HG03460 (cell line): ENCODE data around the gene LRRC43.
"Not testable (repeated sequence)": the region's sequence is repeated elsewhere in the genome, so short reads cannot be mapped to it uniquely, and the experiment has no call there.

Experiments used
- ATAC-seq: cut with Tn5 transposase; IDR thresholded peaks from one replicate; pipeline ENCODE4 v1.9.1; 2021; ENCODE audit not compliant: unreplicated experiment

LRRC43 gene

DNA sequence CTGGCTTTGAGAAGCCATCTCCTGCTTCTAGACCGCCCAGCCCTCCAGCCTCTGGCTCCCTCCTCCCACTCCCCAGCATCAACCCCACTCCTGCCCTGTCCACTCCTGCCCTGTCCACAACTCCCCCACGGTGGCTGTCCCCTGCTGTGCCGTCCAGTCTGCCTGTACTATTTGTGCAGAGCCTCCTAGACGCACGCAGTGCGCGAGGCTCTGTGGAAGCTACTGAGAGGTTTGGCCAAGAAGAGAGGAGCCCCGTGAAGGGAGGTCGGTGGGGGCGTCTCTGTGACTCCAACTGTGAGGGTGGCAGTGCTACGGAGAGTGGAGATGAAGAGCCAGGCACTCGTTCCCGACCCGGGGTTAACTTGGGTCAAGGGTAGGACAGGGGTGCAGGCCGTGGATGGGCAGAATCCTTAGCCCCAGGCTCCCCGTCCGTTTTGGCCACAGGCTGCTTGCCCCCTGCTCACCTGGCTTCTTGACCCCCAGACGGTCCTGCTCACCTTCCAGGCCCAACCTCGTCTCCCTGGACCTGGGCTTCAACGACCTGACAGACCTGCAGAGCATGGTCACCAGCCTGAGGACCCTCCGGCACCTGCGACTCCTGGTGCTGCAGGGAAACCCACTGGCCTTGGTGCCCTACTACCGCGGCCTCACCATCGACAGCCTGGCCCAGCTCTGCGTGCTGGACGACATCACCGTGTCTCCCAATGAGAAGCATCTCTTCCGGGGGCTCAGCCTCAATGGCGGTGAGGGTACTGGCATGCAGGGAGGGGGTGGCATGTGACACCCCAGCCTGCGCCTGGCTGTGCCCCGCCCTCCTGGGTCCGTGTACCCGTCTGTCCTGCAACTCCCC is 6.9 kb downstream of the LRRC43 start:
- ATAC-seq, result no peak

DNA sequence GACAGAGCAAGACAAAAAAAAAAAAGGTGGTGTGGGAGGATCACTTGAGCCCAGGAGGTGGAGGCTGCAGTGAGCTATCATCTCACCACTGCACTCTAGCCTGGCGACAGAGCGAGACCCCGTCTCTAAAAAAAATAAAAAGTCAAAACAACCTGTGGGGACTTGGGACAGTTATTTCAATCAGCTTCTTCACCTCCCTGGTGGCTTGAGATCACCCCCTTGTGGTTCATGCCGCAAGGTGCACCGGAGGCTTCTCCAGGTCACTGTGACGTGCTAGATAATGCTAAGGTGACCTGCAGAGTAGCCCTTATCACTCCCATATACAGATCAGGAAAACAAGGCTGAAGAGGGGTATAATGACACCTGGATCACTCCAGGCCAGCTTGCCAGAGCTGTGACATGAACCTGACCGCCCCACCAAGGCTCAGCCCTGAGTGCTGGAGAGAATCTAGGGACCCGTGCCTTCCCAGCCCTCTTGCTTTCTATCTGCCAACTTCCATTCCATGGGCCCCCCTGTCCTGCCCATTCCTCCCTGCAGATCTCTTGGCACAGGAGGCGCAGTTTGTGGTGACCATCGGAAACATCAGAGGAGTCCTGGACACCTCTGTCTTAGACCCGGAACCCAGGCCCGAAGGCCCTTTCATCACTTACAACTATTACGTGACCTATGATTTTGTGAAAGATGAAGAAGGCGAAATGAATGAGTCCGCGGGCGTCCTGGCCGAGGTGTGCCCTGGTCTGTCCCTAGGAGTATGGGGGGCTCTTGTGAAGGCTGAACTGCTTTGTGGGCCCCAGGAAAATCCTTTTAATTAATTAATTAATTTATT is 8.1 kb downstream of the LRRC43 start:
- ATAC-seq, result no peak

DNA sequence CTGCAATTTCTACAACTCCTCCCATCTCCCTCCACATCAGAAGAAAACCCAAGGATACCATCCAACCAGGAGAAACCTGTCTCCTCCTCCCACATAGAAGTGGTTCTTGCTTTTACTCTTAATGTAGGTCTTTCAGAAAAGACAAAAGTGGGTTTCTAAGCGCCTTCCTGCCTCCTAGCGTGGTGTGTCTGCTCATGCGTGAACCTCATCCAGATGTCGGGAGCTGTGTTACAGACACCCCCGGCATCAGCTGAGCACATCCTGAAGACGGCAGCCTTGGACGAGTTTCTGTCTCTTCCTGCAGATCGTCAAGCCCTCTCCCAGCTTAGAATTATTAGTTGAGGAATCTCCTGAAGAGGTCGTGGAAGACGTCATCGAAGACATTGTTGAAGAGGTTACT is 9.5 kb downstream of the LRRC43 start:
- no peak for ATAC-seq

DNA sequence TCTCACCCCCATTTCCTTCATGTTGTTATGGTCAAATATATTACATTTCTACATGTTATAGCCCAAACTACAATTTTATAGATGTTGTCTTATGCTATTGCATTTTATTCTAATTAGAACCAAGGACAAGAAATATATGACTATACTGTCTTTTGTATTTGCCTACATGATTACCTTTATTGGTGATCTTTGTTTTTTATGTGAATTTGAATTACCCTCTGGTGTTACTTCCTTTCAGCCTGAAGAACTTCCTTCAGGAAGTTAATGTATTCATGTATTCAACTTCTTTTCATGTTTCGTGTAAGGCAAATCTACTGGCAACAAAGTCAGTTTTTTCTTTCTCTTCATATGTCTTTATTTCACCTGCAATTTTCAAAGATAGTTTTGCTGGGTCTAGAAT is 11.9 kb downstream of the LRRC43 start:
- no peak for ATAC-seq

DNA sequence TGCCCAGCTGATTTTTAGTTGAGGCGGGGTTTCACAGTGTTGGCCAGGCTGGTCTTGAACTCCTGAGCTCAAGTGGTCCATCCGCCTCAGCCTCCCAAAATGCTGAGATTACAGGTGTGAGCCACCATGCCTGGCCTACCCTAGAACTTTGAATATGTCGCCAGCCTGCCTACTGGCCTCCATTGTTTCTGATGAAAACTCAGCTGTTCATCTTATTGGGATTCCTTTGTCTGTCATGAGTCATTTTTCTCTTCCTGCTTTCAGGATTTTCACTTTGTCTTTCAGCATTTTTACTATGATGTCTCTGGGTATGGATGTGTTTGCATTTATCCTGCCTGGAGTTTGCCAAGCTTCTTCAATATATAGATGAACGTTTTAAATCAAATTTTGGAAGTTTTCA is 12.5 kb downstream of the LRRC43 start:
- no peak for ATAC-seq

DNA sequence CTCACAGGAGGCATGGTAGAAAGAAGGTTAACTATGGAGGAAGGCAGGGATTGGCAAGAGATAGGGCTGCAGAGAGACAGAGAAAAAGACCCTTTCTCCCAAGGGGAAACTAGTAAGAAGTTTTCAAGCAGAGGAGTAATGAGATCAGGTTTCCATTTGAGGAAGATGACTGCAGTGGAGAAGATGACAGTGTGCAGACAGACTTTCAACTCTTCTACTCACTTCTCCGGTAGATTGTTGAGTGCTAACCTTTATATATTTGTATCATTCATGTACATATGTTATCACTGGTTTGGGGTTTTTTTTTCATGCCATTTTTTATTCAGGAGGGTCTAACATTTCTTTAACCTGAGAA is 14.7 kb downstream of the LRRC43 start:
- ATAC-seq, result no peak

DNA sequence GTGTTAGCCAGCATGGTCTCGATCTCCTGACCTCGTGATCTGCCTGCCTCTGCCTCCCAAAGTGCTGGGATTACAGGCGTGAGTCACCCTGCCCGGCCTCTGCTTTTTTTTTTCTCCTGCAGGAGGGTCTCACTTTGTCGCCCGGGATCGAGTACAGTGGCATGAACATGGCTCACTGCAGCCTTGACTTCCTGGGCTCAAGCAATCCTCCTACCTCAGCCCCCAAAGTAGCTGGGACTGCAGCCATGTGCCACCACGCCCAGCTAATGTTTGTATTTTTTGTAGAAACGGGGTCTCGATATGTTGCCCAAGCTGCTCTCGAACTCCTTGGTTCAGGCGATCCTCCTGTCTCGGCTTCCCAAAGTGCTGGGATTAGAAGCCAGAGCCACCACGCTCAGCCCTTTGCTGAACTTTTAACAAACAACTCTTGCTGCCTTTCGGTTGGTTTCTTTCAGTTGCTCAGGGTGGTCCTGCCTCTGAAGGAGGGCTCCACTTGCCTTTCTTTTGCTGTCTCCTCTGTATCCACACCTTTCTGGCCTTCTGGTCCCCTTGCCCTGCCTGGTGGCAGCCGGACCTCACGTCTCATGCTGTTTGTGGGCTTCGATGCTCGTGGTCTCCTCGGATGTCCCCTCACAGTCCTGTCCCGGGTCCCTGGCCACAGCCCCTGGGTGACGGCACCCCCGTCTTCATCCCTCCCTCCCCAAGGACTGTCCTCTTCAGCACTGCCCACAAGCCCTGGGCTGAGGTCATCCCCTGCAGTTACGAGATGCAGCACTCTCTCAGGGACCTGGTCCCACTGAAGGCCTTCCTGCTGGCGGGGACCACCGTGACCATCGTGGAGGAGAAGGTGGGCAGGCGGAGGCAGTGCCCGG is 16.8 kb downstream of the LRRC43 start:
- no peak for ATAC-seq

DNA sequence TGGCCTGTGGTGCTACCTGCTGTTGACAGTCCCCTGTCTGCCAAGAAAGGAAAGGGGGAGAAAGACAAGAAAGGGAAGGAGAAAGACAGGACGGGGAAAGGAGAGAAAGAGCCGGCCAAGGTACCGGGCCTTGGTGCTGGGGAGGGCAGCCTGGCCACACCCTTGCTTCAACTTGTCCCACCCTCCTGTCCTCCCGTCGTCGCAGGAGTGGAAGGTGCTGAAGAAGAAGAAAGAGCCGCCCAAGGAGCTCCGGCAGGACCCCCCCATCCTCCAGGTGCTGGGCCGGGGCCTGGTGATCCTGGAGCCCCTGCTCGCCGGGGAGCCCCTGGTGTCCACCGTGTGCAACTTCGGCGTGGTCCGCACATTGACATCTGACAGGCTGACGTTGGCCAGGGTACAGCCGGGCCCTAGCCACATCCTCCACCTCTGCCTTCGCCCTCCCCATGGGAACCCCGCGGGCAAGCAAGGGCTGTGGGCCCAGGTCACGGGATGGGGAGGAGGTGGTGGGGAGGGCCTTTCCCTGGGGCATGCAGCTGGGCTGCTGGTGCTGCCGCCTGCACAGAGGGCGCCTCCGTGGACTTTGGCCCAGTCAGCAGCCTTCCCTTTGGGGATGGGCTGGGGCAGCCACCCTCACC is 17.7 kb downstream of the LRRC43 start:
- ATAC-seq, result no peak

DNA sequence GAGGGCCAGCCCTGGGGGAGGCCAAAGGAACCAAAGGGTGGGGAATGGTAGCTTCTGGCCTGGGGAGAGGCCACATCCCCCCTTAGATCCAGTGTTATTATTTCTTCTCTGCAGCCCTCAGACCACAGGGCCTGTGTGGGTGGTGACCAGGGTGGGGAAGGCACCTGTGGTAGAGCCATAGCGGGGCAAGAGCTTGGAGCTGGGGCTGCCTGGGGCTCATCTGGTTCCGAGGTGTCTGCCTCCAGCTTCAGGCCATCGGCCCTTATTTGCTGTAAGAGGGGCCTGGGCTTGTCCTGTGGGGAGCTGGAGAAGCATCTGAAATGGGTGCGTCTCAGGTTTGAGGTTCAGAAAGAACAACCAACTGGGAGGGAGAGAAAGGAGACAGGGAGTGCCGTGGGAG is 18.5 kb downstream of the LRRC43 start:
- ATAC-seq, result no peak

DNA sequence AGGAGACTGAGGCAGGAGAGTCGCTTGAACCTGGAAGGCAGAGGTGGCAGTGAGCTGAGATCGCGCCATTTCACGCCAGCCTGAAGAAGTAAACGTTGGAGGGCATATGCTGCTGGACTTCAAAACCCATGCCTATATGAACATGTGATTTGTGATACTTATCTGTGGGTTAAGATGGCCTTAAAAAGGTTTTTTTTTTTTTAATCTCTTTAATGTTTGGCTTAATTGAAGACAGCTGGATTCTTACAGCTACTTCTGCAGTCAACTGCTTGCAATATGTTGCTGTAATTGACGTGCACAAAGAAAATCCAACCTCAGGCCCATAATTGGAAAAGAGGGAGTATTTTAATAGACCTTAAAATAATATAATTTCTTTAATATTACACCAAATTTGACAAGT is 19.1 kb downstream of the LRRC43 start:
- ATAC-seq, result no peak

DNA sequence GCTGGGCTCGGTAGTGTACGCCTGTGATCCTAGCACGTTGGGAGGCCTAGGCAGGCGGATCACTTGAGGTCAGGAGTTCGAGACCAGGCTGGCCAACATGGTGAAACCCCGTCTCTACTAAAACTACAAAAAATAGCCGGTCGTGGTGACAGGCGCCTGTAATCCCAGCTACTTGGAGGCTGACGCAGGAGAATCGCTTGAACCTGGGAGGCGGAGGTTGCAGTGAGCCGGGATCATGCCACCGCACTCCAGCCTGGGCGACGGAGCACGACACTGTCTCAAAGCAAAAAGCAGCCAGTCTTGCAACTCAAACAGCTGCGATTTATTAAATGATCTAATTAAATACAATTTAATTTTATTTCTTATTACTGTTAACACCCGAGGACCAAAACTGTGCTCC is 19.9 kb downstream of the LRRC43 start:
- ATAC-seq, result not testable (repeated sequence)

DNA sequence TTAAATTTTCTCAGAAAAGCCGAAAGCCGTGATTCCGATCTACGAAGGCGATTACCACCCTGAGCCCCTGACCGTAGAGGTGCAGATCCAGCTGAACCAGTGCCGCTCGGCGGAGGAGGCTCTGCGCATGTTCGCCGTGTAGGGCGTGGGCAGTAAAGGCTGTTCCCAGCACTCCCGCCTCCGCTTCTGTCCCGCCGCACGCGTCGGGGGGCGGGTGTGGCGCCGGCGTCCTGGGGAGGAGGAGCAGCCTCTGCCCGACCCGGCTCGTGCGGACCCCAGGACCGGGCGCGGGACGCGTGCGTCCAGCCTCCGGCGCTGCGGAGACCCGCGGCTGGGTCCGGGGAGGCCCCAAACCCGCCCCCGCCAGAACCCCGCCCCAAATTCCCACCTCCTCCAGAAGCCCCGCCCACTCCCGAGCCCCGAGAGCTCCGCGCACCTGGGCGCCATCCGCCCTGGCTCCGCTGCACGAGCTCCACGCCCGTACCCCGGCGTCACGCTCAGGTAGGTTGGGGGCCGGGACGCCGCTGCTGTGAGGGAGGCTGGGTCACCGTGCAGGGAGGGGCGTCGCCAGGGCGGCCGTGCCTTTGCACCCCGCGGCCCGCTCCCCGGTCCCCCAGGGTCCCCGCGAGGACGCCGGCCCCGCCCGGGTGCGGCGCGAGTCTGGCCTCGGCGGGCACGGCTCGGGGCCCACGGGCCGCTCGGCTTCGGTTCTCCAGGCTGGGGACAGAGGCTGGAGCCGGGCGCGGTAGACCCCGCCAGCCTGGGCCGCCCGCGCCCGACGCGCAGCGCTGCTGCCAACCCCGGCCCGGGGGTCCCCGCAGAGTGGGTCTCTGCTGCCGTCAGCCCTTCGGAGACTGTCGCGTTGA is 20.6 kb downstream of the LRRC43 start, which contains the start of gene B3GNT4:
B3GNT4 (plus strand) TSS at position 409 of the 866 bp plus-strand sequence. CDS start 910 bp downstream, outside the sequence.
- no peak for ATAC-seq

DNA sequence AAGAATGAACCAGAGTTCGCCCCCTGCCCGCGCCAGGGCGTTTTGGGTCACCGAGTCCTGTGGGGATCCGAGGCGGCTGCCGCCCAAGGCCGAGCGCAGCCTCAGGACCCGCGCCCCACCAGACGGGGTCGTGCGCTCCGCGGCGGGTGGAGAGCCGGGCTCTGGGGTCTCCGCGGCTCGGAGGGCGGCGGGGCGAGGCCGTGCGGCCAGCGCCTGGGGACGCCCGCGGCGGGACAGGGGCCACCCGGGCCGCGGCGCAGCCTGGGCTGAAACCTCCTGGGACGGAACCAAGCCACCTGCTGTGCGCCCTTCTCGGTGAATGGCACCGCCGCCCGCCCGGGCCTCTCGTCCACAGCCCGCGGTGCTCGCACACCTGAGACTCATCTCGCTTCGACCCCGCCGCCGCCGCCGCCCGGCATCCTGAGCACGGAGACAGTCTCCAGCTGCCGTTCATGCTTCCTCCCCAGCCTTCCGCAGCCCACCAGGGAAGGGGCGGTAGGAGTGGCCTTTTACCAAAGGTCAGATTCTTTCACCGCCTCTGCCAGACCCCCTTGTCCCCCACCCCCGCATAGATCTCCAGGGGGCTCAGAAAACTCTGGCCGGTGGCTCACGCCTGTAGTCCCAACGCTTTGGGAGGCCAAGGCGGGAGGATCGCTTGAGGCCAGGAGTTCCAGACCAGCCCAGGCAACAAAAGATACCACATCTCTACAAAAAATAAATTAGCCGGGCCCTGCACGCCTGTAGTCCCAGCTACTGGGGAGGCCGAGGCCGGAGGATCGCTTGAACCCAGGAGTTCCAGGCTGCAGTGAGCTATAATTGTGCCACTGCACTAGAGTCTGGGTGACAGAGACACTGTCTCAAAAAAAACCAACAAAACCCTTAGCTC is 21.5 kb downstream of the LRRC43 start:
- no peak for ATAC-seq

DNA sequence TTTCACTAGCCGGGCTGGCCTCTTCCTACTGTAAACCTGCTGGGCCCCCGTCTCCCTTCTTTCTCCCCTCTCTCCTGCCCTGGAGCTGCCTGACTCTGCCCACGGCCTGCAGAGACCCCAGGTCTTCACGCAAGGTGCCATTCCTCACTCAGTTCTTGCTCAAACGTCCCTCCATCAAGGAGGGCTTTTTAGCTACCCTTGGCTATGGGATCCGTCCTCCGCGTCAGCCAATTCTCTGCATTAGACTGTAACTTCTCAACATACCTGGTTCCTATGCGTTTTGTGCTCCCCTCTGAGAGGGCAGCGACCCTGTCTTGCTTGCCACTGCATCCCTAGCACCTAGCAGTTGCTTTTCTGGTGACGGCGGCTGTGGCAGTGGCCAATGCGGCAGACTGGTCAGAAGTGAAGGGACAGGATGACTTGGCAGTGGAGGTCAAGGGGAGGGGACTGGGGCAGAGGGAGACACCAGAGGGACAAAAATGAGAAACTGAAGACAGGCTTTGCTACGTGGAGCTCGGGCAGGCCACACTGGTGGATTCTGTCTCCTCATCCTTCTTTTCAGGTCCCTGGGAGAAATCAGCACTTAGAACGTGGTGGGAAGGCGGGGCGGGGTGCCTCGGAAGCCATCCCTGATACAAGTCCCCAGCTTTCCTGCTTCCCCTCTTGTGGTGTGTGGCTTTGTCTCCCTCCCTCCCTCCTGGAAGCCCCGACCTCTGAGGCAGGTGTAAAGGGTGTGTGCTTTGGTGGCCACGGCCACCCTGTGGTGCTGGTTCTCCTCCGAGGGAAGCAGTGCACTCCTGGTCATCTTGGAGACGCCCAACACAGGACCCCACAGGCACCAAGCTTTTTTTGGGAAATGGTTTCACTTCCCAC is 22.4 kb downstream of the LRRC43 start:
- no peak for ATAC-seq

DNA sequence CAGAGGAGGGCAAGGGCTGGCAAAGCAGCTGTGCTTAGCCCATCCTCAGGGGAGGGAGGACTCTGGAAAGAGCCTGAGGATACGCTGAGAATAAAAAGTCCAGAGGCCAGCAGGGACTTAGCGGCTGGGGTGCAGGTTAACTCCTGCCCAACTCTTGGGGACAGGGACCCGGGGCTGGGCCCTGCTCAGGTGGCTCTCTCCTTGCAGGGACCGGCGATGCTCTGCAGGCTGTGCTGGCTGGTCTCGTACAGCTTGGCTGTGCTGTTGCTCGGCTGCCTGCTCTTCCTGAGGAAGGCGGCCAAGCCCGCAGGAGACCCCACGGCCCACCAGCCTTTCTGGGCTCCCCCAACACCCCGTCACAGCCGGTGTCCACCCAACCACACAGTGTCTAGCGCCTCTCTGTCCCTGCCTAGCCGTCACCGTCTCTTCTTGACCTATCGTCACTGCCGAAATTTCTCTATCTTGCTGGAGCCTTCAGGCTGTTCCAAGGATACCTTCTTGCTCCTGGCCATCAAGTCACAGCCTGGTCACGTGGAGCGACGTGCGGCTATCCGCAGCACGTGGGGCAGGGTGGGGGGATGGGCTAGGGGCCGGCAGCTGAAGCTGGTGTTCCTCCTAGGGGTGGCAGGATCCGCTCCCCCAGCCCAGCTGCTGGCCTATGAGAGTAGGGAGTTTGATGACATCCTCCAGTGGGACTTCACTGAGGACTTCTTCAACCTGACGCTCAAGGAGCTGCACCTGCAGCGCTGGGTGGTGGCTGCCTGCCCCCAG is 23.4 kb downstream of the LRRC43 start:
- no peak for ATAC-seq

DNA sequence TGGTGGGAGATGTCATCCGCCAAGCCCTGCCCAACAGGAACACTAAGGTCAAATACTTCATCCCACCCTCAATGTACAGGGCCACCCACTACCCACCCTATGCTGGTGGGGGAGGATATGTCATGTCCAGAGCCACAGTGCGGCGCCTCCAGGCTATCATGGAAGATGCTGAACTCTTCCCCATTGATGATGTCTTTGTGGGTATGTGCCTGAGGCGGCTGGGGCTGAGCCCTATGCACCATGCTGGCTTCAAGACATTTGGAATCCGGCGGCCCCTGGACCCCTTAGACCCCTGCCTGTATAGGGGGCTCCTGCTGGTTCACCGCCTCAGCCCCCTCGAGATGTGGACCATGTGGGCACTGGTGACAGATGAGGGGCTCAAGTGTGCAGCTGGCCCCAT is 24.1 kb downstream of the LRRC43 start:
- ATAC-seq, result no peak

DNA sequence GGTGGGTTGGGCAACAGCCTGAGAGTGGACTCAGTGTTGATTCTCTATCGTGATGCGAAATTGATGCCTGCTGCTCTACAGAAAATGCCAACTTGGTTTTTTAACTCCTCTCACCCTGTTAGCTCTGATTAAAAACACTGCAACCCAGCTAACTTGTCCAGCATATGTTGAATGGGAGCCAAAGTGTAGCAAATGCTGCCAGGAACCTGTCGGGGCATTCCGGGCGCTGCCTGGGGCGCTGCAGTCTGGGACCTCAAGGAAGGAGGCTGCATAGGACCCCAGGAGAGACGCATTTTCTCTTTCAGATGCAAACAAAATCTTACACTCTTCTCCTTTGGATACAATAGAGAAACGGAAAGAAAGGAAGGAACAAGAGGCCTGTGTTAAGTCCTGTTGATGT is 24.5 kb downstream of the LRRC43 start:
- no peak for ATAC-seq
